ENCODE measurements around the gene C8A. TPM values are rescaled to one million over a fixed set of nuclear protein-coding genes. Genes with fewer than 3 reads are reported as not detected.

Gene C8A
- total RNA-seq, 1 donor from 2014 or later = not detected

DNA sequence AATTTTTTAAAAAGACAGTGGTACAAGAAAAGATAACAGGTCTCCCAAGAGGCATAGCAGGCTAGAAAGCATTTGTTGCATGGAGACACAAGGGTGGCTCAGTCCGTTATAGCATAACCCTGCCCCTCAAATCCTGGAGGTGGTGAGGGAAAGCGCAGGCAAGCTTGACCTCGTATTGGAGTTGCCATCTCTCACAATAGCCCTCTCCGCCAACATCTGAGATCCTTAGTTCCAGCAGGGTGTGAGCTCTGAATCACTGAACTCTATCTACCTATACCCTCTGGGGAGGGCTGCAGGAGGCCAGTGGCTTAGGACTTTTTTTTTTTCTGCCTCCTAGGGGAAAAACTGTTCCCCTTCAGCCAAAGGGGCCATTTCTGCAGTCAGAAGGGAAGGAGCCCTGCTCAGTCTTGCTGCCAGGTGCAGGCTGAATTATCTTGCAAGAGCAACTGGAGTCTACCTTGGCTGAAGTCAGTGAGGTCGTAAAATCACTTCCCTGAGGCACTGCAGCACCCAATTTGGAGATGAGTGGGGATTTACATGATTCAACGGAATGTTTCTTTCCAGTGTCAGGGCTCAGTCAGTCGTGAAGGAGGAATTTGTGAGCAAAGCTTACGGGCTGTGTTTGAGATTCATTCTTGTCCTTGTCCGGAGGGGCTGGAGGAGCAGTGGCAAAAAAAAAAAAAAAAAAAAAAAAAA, 17.2 kb upstream of the C8A start:
- DNase-seq = no peak

DNA sequence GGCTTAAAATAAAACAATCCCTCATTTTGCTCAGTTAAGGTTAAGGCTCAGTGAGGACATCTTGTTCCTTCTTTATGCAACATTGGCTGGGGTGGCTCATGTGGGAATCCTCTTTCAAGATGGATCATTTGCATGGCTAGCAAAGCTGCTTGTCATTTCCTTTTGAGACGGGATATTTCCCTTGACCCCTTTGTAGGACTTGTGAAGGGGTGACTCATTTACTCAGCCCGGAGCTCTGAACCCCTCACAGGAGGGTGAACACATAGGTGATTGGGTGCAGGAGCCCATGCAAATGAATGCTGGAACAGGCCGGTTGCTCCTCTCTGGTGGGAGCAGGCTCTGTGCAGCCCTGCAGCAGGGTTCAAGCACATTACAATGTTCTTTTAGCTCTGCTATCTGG, 15.8 kb upstream of the C8A start:
- DNase-seq = no peak

DNA sequence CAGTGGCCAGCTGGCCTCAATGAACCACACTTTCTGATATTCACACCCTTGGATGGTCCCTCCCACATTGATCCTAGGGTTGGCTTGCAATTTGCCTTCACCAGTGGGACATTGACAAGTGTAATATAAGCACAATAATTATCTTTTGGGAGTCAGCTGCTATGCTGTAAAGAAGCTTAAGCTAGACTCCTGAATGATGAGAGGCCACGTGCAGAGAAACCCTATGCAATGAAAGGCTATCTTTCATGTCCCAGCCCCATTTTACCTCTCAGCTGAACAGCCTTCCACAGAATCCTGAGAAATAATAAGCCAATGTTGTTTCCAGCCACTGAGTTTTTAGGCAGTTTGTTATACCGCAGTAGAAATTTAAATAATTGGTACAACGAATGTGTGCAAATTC, 11.1 kb upstream of the C8A start:
- no peak for DNase-seq

DNA sequence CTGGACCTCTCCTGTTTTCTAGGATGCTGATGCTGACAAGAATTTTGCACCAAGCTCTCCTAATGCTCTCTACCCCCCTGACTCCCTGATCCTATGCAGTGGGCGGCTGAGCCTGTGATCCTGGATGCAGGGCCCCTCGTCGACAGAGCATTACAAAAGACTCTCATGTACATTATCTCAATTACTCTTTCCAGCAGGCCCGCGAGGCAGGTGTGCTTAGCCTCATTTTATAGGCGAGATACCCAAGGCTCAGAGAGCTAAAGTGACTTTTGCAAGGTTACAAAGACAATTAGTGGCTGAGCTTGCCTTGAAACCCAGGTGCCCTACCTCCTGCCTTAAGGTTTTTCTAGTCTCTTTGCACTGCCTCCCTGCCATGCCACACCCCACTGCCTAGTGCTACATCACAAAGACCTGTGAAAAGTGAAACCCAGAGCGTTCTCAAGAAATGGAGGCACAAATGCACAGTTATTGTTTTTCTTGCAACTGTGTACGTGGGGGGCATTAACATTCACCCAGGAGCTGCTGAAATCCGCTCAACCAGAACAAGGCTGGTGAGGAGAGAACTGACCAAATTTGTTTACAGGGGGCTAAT, 10.0 kb upstream of the C8A start:
- no peak for DNase-seq

DNA sequence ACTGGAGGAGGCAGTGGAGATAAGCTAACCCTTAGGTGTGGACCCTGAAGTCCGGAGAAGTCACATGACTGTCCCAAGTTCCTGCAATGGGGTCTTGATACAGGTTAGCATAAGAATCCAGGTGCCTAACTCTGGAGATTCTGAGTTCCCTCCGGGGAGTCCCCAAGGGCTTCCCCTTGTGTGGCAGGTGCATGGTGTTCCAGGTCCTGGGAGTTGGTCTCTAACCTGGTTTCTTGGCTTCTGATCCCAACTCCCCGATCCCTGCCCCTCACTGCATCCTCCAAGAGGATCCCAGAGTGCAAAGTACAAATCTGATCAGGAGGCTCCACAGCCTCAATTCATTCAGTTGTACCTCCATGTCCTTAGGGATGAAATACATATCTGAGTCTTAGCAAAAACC, 9.3 kb upstream of the C8A start:
- DNase-seq = no peak

DNA sequence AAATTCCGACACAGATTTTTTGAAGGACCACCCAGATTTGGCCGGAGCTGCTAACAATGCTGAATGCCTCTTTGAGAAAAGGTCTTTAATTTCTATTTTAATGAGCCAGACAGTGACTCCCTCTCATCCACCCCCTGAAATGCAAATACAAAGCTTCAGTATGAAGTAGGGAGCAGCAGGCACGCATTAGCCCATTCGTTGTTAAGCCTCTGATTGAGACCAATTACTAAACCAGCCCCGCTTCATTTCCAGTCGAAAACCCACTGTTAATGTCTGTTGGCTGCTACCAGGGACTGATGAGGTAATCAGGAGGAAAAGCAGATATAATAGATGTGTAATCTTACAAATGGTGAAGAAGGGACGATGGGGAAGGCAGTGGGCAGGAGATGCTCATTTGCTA, 4.8 kb upstream of the C8A start:
- no peak for DNase-seq

DNA sequence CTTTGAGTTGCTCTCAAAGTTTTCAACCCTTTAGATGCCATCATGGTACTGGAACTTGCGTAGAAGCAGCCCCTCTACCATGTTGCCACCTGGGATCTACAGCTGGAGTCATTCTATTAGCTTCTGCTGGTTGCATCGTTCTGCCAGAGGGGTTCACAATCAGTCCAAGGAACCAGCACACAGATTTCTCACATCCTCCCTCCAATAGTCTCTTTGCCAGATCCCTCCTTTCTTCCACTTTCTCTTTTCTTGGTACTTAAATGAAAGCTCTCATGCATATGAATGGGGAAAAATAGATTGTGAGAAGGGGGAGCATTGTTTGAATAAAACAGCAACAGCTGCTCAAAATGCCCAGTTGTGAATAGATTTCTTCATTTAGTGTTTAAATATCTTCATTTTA, 4.2 kb upstream of the C8A start:
- DNase-seq = no peak

DNA sequence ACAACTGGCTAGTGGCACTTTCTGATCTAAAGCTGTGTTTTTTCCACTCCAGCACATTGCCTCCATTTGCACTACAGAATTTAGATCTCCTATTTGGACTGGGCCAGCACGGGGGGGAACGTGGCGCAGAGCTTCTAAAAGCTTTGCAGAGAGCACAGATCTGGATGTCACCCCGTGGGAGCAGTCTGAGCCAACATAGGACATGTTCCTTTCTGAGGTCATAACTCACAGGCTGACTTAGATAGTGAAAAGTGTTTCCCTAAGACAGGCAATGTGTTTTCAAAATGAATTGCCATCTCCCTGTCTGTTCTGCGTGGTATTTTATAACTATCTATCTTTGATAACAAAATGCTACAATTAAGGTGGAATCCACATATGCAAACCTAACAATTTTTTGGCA, 3.7 kb upstream of the C8A start:
- DNase-seq = no peak

DNA sequence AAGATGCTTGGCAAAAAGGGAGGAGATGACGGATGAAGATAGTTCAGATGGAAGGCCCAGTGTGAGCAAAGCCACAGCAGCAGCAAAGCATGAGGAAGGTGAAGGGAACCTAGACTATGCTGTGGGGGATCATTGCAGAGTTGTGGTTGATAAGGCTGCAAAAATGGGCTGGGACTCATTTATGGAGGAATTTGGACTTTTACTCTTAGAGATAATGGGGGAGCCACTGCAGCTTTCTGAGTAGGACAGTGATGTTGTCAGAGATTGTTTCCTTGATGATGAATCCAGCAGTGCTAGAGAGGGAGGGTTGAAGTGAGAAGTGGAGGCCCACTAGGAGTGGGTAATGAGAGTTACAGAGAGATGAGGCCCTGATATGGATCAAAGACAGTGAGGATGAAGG, 2.1 kb upstream of the C8A start:
- DNase-seq = no peak

DNA sequence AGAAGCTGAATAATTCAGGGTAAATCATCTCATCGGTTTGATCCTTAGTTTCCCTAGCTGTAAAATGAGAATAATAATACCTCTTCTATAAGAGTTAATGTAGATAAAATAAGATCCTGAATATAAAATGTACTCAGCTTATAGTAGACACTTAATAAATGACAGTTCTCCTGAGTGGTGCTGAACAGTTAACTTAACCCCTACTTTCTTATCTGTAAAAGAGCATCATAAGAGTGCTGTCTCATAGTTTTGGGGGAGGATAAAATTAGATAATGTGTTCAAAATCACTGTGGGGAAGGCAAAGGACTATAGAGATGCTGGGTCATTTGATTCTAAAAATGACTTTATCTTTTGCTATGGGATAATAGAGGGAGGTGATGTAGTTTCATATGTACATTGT, 593 bp downstream of the C8A start:
- no peak for DNase-seq

DNA sequence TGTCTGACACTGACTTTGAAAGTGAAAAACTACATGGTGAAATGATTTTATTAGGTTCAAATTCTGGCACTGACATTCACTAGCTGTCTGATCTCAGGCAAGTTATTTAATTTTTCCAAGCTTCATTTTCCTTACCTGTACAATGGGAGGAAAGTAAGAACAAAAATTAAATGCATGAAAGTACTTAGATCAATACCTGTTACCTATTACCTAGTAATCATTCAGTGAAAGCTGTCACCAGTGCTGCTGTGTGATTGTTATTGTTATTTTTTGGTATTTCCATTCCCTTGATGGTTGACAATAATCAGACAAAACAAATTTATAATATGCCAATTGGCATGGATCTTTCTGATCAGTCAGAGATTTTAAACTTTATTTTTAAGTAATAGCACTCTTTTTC, 1.6 kb downstream of the C8A start:
- no peak for DNase-seq

DNA sequence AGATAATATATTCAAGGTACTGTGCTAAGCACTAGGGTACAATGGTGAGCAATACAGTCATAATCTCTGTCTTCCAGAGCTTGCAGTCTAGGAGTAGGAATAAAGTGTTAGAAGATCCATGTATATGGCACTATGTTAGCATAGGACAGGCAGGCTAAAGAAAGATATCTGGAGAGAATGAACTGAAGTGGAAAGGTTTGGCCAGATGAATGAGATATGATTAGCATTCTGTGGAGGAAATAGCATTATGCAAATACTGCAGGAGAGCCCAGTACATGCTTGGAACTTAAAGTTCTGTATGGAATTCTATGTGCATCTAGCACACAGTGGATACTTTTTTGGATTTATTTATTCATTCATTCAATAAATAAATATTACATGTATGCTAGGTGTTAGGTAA, 4.7 kb downstream of the C8A start:
- DNase-seq = no peak

DNA sequence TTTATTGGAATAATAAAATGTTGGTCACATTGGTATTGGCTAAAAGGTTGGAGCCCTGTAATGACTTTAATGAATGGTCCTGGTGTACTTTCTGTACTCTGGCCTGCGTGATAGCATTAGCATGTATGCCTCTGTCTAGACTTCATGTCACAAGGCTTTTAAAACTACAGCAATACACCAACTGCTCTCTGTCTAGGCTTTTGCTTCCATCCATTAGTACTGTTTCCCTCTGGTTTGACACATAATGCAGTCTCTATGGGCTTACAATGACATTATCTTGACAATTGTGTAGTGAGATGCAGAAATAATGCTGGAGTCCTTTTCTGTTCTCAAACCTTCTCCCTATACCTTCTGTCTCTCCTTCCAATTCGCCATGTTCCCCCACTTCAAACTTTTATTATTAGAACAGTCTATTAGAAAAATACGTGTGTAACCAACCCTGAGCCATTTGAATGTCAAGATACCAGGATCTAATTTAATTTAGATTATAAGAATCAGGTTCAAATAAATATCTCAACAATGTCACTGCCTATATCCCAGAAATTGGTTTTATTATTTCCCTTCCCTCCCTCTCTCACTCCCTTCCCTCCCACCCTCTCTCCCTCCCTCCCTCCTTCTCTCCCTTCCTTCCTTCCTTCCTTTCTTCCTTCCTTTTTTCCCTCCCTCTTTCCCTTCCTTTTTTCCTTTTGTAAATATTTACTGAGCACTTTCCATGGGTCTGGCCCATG, 8.8 kb downstream of the C8A start:
- DNase-seq = no peak

DNA sequence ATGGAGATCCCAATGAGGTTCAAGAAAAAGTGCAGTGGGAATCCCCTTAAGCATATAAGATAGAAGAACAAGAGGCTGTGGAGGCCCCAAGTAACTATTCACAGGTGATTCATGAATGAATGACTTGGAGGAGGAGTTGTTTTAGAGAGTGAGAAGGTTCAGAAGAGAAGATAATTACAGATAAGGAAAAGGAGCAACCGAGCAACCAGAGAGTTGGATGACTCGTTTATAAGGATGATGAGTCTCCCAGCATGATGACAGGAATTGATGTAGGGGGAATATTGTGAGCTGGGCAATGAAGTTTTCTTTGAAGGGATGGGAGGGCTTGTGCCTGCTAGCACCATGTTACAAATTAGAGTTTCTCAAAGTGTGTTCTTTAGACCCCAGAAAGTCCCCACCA, 9.8 kb downstream of the C8A start:
- no peak for DNase-seq

DNA sequence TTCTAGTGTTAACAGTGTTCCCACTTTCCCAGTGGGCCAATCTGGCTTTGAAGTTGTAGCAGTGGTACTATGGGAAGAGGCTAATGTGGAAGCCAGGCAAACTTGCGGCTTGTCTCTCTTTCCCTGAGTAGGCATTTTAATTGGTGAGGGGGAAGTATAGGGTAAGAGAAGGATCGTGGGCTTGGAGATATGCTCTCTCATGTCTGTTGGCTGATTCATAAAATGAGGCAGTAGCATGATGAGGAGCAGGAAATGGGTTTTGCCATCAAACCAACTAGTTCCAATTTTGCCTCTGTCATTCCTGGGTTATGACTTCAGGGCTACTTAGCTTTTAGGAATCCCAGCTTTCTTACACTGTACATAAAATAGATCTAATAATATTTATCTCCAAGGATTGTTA, 12.1 kb downstream of the C8A start:
- no peak for DNase-seq

DNA sequence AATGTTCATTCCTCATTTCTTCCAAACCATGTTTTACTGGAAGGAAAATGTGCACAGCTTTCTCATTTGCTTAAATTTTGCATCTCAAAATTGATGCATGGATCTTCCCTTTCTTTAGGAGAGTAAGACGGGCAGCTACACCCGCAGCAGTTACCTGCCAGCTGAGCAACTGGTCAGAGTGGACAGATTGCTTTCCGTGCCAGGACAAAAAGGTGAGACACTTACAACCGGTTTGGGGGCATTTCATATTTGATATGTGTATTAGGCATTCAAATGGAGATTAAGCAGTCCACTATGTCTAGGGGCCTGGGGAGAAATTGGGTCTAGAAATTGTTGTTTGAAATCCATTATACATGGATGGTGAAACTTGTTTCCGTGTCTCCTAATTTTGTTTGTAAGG, 12.9 kb downstream of the C8A start:
- DNase-seq = no peak

DNA sequence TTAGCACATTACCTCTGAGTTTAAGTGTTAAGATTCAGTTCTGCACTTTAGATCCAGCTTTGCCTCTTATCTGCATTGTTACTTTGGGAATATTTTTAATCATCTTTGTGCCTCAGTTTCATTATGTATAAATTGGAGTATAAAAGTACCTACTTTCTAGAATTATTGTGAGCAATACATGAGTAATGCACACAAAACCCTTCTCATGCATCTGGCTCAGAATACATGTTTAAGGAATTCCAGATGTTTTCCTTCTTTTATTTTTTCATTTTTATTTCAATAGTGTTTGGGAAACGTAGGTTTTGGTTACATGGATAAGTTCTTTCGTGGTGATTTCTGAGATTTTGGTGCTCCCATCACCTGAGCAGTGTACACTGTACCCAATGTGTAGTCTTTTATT, 14.2 kb downstream of the C8A start:
- DNase-seq = no peak

DNA sequence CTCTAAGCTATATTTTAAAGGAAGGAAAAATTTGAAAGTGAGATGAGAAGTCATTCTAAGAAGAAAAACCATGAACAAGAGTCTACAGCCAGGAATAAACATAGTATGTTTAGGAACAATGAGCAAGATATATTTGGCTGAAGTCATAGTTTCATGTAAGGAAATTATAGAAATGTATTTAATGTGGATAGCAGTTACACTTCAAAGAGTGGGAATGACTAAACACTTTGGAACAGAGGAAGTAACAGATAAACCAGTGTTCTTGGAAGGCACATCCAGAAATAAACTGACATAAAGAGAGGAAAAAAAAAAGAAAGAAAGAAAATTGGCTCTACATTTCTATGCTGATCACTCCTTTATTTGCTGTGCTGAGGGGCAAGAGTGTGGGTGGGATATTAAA, 18.0 kb downstream of the C8A start:
- DNase-seq = no peak

DNA sequence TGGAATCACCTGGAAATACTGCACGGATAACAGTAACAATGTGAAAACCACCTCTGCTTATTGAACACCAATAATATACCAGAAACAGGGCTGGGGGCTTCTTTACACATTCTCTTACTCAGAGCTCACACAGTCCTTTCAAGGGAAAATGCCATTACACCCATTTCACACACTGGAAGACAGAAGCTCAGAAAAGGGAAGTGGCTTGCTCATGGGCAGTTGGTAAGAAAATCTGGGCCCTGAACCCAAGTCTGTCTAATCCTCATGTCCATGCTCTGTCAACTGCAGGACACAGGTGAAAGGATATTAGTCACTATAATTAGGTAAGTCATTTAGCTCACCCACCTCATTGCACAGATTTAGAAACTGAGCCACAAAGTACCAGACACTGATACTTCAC, 18.6 kb downstream of the C8A start:
- no peak for DNase-seq

DNA sequence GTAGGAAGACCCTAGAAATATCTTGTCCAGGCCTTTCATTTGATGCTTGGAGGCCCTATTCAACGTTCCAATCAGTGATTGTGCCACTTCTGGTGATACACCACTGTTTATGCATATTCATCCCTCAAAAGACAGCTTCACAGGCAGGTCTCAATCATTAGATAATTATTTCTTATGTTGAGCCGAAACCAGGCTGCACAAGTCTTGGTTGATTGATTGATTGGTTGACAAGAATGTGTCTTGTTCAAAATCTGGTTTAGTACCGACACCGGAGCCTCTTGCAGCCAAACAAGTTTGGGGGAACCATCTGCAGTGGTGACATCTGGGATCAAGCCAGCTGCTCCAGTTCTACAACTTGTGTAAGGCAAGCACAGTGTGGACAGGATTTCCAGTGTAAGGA, 20.1 kb downstream of the C8A start:
- DNase-seq = no peak

DNA sequence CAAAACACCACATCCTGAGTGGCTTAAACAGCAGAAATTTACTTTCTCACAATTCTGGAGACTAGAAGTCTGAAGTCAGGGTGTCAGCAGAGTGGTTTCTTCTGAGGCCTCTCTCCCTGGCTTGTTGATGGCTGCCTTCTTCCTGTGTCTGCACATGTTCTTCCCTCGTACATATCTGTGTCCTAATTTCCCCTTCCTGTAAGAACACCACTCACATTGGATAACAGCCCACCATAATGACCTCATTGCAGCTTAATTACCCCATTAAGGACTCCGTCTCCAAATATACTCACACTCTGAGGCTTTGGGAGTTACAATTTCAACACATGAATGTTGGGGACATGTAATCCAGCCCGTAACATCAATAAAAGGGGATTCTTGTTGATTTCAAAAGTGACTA, 23.4 kb downstream of the C8A start:
- no peak for DNase-seq

DNA sequence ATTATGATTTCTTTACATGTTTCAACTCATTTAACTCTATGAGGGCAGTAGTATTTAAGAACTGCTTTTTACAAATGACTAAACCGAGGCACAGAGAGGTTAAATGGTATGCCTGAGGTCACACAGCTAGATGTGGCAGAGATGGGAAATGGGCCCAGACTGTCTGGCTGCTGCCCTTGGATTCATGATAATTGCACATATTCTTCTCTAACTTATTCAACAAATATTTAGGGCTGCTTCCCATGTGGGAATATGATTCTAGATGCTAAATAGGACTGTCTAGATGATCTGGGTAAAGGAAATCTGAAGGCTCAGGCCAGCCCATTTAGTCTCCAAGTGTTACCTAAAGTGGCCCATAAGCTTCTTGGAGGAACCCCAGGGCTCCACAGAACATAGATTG, 26.2 kb downstream of the C8A start:
- no peak for DNase-seq

DNA sequence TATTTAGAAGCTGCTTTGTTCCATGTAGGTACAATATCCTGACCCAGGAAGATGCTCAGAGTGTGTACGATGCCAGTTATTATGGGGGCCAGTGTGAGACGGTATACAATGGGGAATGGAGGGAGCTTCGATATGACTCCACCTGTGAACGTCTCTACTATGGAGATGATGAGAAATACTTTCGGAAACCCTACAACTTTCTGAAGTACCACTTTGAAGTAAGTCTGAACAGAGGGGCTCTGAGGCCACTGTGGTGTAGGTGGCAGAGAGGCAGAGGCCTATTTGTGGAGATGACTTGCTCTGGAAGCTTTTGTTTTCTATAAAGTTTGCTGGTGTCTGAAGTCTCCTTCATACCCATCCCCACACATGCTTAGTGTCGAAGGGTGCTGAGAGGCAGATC, 26.8 kb downstream of the C8A start:
- no peak for DNase-seq

DNA sequence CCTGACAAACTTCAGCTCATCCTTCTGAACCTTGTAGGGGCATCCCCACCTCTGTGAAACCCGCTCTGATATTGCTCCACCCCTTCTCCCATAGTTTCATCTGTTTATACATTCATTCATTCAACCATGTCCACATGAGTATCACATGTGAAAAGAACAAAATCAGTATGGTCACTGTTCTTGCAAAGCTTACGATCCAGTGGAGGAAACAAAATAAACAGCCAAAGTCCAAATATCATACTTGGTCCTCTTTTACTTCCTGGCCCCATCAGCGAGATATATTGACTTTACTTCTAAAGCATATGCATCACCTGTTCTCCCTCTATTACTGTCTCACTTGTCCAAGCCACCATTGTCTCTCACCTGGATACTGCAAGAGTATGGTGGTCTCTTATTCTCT, 35.6 kb downstream of the C8A start:
- DNase-seq = no peak
